GM12872 (cell line): ENCODE data around the gene SSBP3.

Experiments used
- TF ChIP-seq, protein P1 (sequence below): IDR thresholded peaks from 3 replicates; pipeline ENCODE4 v1.5.1; 2011; ENCODE audit warnings: low read depth, mild to moderate bottlenecking, low read length, moderate library complexity; ENCODE audit not compliant: insufficient read depth

The SSBP3 gene

DNA sequence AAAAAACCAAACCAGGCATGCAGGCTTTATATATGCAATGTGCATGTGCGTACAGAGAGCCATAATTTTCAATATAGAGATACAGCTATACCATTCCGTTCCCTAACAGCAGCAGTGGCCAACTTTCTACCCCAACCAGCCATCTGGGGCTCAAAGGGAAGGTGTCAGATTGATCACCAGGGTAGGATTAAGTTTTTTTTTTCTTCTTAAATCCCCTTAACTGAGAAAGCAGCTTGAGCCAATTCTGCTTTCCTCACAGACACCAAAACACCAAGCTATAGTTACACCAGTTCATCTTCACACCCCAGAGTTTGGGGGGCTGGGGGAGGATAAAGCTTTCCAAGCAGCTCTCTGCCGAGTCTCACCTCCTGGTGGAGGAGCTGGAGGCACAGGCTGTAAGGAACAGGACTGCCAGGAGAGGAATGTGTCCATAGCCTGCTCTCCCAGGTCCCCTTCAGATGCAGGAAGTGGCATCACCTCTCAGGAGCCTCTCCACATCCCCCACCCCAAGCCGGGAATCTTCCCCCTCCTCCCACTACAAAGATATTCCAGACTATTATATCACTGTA lies 87.9 kb downstream of the SSBP3 start:
- TF ChIP-seq, protein P1, sequence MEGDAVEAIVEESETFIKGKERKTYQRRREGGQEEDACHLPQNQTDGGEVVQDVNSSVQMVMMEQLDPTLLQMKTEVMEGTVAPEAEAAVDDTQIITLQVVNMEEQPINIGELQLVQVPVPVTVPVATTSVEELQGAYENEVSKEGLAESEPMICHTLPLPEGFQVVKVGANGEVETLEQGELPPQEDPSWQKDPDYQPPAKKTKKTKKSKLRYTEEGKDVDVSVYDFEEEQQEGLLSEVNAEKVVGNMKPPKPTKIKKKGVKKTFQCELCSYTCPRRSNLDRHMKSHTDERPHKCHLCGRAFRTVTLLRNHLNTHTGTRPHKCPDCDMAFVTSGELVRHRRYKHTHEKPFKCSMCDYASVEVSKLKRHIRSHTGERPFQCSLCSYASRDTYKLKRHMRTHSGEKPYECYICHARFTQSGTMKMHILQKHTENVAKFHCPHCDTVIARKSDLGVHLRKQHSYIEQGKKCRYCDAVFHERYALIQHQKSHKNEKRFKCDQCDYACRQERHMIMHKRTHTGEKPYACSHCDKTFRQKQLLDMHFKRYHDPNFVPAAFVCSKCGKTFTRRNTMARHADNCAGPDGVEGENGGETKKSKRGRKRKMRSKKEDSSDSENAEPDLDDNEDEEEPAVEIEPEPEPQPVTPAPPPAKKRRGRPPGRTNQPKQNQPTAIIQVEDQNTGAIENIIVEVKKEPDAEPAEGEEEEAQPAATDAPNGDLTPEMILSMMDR: no peak

DNA sequence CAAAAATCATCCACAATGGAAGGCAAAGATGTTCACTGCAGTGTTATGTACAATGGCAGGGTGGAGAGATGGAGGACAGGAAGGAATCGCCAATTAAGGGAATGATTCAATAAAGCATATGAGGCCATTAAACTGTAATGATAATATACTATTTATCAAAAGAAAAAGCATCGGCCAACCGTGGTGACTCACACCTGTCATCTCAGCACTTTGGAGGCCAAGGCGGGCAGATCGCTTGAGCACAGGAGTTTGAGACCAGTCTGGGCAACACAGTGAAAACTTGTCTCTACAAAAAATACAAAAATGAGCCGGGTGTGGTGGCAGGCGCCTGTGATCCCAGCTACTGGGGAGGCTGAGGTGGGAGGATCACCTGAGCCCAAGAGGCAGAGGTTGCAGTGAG lies 89.1 kb downstream of the SSBP3 start:
- TF ChIP-seq, protein P1: no peak

DNA sequence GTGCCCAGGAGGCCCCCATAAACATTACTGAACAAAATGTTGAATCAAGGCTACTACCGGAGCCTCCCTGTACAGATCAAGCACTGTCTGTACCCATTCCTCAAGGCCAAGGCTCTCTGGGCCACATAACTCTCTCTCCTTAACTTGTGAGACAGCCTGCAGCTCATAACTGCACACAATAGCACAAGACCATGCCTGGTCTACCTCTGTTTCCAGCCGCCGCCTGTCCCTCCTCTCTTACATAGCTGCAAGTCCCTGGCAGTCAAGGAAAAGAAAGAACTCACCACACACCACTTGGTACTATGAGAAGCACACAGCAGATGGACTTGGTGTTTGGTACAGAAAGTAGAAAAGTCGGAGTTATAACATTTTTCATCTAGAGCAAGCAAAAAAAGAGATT lies 91.1 kb downstream of the SSBP3 start:
- TF ChIP-seq, protein P1: no peak

DNA sequence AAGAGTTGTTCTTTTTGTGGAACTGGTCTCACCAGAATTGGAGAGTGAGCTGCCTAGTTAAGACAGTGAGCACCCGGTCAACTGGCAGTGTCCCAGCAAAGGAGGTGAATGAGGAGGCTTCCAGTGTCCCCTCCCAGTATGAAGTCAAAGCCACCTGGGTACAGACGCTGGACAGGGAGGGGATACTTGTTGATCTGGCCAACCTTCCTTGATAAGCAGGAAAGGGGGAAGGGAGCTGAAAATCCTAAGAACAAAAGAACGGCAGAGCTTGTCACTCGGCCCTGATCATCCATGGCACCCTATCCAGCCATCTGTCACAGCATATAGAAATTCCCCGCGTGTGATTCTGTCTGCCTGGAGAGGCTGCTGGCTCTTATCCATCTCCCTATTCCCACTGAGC lies 91.5 kb downstream of the SSBP3 start:
- TF ChIP-seq, protein P1: no peak

DNA sequence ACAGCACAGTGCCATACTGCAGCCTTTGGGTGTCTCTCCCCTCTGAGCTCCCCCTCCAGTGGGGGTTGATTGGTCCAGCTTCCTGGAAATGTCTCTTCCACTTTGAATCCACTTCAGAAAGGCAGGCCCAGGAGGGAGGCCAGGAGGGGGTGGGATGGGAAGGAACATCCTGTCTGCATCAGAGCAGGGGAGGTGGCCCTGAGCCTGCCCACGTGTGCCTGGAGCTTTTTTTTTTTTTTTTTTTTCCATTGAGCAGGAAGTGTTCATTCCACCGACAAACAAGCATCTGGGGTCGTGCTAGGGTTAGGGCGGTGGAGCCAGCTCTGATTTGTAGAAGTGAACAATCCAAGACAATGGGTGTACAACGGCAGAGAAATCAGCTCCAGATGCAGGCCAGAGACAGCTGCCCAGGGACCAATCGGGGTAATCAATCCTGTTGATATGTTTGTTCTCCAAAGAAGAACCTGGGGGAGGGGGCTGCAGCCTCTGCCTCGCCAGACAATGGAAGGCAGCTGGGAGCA lies 93.3 kb downstream of the SSBP3 start:
- TF ChIP-seq, protein P1: no peak

DNA sequence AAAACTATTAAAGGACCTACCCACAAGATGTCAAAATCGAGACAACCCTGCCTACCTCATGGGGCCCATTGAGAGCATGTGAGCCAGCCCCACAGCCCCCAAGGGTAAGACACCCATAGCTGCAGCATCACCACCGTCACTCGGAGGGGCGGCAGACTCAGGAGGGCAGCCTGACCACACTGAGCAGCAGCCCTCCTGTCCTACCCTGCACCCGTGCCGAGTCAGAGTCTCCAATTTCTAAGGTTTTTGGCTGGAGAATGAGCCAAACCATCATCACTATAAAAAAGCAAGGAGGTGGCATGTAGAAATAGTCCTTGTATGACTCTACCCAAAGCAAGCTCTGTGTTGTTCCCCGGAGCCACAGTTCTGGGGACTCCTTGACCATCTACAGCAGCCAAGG lies 94.7 kb downstream of the SSBP3 start:
- TF ChIP-seq, protein P1: no peak

DNA sequence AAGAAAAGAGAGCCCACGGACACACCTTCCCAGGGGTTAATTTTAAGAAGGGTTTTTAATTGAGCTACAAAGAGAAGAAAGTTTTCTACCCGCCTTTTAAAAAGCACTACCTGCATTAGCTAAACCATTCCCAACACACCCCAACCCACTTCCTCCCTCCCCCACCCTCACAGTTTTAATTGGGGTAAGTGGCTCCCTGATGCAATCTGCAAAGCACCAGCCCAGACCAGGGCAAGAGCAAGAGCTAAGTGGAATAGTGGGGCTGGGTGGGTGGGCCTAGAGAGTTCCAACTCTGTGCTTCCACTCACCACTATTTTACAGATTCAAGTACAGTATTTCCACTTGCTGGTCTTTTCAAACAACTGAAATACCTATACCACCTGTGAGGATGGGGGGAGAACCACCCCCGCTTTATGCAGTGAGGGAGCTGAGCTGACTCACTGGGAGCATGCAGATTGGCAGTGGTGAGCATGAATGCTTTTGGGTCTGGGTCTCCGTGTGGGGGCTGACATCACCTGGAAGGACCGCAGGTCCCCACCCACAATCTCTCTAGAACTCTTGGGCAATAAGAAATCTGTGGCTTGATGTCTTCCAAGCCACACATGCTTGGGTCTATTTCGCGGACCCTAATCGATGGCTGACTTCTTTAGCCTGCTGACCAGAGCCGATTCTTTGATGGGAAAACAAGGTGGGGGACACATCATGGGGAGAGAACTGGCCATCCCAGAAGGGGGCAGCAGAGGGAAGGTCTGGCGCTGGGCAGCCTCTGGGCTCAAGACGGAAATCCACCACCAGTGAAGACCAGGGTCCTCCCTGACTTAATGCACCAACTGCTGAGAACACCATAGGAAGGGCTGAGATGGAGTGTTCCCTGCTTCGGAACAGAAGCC lies 95.5 kb downstream of the SSBP3 start:
- TF ChIP-seq, protein P1: peak; percentile 68
